DMS53 treated with DMSO at 0.1 percent for 48 hours (cell line): ENCODE results near the gene TBCD.
A peak's percentile ranks its signal among the peaks of the same experiment; 100 is the strongest.

Source experiments
- DNase-seq: peaks from one replicate; lab custom pipeline; 2025; ENCODE audit not compliant: unreplicated experiment; lab: John Stamatoyannopoulos, UW

Gene TBCD

DNA sequence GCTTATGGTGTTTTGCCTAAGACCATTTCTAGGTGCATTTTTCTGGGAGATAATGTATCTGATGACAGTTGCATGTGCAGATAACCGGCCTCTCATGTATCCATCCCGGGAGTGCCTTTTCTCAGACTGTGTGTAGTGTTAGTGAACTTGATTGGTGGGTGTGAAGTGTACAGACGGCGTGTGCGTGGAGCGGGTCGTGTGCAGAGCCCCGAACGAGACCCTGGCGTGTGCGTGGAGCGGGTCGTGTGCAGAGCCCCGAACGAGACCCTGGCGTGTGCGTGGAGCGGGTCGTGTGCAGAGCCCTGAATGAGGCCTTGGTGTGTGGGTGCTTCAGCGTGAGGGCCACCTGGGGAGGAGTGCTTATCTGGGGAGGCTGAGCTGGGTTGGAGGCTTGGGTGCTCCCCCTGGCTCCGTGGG is 116.9 kb downstream of the TBCD start:
- DNase-seq, result no peak

DNA sequence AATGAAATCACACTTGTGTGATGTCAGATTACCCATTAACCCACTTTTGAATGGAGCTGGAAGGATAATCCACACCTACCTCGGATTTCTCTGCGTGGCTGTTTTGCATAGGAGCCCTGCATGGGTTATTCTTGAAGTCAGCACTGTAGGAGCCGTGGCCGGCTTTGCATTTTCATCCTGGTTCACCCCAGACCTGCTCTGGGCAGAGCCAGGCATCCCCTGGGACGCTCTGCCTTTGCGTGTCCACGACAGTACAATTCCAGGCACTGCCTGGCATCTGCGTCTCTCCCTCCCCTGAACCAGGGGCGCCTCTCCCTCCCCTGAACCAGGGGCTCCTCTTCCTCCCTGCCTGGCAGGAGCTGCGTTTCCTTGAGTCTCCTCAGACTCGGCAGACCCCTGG is 117.7 kb downstream of the TBCD start:
- no peak for DNase-seq

DNA sequence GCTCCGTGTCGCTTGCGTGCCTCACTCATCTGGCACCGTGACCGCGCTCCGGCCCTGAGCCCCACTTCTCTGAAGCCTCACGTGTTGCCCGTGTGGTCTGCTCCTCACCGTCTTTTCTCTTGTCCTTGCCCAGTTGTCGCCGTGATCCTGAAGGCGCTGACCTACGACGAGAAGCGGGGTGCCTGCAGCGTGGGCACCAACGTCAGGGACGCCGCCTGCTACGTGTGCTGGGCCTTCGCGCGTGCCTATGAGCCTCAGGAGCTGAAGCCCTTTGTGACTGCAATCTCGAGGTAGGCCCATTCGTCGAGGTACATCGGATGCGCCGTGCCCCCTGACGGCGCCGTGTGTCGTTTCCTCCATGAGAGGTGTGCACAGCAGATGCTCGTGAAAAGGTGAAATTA is 118.2 kb downstream of the TBCD start:
- no peak for DNase-seq

DNA sequence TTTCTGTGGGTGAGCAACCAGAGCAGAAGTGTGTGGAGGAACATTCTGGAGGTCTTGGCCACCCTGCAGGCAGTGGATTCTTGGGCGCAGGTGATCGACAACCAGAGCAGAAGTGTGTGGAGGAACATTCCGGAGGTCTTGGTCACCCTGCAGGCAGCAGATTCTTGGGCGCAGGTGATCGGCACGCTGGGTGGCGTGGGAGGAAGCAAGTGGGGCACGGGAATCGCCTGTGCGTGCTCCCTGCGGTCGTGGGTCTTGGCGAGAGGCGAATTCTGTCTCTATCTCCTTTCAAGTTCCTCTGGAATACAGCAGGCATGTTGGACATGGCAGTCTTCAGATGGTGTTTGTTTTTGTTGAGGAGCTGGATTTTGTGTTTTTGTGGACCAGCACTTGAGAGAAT is 118.7 kb downstream of the TBCD start:
- DNase-seq, result no peak

DNA sequence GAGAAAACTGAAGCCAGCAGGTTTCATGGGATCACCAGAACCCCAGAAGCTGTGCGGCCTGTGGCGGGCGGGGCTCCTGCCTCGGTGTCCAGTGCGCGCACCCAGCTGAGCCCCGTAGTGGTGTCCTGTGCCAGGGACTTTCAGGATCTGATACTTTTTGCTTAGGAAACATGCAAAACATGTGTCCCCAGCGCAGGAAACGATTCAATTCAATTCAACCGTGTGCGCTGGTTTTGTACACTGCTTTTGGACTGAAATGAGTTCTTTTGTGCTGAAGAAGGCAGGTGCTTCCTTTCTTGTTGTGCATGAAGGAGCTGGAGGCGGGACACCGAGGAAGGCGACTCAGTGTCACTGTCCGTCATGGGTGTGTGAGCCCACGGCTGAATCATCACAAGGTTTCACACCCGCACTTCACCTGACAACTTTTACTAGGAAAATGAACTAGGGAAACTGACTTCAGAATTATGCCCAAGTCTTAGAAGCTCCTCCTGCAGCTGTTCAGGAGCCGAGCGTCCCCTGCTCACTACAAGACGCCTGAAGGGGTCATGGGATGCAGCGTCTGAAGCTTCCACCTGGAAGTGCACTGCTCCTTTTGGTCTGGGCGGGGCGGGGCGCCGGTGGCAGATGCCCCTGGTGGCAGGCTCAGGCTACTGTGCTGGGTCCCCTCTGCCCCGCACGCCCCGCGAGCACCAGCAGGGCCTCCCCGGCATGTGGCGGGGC is 119.4 kb downstream of the TBCD start:
- DNase-seq, result no peak

DNA sequence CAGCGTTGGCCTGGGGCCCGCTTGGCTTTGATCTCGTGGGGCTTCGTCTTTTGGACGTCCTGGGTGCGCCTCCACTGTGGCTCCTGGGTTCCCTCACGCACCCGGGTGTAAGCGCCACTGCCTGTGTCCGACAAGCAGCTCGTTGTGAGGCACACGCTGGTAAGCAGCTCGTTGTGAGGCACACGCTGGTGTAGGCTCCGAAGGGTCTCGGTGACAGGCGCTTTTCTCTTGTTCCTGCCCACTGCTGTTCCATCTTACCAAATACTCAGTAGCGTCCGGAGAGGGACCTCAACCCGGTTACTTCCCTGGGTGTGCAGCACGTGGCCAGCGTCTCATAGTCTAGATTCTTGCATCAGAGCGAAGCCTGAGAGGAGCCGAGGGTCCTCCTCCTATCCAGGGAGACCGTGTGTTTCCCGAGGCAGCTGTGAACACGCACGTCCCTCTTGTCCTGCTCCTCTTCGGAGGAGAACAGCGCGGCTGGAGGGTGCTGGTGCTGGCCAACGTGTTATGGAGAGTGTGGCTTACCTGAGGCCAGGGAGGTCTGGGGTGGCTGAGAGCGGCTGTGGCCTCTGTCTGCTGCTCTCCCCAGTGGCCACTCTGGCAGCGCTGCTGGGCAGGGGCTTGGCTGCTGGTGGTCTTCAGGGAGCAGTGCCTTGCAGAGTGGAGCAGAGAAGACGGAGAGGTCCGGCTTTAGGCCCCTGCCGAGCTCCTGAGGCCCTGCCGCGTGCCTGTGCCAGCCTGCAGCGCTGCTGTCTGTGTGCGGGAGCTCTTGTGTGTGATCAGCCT is 120.1 kb downstream of the TBCD start:
- no peak for DNase-seq

DNA sequence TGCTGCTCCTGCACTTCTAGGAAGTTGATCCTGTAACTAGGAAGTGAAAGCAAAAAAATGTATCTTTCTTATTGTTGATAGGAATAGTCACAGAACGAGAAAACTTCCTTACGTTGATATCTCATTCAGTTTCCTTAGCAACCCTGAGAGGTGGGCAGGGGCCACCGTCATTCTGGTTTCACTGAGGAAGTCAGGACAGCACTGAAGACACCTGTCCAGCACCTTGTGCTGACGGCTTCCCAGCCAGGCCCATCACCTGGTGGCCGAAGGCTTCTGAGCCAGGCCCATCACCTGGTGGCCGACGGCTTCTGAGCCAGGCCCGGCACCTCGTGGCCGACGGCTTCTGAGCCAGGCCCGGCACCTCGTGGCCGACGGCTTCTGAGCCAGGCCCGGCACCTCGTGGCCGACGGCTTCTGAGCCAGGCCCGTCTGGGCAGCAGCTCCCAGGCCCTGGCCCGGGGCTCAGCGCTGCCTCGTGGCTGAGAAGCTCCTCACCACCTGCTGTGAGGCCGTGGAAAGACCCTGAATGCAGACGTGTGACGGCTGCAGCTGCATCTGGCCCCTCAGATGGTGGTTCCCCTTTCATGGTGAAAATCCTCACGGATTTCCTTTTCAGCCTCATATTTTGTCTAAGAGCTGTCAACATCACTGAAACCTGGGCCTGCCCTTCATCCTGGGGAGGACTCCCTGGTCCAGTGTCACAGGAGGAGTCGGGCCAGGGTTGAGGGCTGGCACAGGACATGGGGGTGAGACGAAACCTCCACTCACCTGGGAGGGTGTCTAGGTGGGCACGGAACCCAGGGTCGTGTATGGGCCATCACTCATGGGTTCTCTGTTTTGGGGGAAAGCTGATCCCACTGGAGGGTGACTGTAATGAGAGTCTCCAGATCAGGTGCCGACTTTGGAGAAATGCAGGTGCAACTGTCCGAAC is 121.0 kb downstream of the TBCD start:
- no peak for DNase-seq

DNA sequence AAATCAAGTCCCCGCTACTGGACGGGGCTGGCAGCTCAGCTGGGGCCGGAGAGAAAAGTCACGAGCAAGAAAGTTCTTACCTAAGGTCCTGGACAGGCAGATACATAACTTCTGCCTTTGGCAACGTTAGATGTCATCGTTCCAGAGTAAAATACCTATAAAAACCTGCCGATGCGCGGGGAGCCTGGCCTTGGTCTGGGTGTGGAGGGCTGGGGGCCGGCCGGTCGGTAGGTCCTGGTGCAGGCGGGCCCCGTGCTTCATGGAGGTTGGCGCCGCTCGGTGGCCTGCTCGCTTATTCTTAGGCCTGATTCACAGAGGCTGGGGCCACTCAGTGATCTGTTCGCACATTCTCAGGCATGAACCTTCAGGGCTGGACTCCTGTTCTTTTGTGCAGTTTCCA is 121.7 kb downstream of the TBCD start:
- no peak for DNase-seq

DNA sequence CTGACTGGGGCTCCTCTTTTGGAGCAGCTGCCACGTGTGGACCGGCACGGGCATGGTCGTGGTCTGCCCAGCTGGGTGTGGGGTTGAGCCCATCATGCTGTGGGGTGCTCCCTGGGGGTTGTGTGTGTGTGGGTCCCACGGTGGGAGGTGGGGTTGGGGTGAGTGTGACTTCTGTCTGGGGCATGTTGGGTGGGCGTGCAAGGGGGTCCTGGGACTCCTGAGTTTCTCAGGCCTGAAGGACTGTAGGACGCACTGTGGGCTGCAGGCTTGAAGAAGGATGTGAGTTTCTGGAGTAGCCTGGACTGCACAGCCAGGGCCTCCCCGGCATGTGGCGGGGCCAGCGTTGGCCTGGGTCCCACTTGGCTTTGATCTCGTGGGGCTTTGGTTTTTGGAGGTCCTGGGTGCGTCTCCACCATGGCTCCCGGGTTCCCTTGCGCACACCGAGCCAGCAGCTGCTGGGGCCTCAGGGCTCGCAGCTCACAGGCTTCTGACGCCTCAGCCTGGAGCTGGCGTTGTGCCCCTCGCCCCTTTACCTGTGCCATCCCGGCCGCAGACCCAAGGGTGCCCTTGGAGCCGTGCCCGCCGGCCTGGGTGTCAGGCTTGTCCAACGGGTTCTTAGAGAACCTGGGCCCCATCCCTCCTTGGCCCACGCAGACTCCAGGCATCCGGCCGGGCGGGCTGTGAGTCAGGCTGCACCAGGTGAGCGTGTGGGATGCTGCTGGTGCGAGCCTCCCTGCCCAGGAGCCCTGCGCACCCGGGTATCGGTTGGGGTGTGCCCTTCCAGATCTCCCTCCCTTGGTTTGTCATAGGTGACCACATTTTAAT is 122.4 kb downstream of the TBCD start:
- DNase-seq, result no peak

DNA sequence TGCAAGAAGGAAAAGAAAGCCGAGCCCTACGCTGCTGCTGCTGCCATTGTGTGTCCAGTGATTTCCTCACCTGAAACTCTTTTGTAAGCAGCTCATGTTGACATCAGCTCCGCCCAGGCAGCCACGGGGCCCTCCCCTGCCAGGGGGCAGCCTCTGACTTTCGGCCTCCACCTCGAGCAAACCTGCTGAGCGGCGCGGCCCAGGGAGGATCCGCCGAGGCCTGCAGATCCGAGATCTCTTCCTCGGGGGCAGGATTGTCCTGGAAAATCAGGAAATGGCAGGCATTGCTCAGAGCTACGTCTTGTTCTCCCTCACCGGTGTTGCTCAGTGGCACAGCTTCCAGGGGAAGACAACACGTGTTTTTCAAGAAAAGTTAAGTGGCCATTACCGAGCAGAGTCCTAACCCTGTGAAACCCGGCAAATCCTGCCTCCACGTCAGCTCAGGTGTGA is 123.6 kb downstream of the TBCD start:
- DNase-seq, result no peak

DNA sequence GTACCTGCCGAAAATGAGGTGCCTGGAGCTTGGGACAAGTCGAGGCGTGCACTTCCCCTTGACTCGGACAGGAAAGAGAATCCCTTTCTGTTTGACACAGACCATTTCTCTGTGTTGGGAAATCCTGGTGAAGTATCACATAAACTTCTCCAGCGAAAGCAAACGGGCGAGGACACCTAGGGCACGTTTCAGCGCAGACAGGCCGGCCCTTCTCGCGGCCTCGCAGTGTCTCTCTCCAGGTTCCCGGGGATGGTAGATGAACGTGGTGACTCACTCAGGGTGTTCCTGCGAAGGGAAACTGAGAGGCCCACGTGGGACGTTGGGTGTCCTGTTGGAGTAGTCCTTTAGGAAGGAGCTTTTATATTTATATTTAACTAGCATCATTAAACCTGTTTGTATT is 124.3 kb downstream of the TBCD start:
- DNase-seq, result no peak

DNA sequence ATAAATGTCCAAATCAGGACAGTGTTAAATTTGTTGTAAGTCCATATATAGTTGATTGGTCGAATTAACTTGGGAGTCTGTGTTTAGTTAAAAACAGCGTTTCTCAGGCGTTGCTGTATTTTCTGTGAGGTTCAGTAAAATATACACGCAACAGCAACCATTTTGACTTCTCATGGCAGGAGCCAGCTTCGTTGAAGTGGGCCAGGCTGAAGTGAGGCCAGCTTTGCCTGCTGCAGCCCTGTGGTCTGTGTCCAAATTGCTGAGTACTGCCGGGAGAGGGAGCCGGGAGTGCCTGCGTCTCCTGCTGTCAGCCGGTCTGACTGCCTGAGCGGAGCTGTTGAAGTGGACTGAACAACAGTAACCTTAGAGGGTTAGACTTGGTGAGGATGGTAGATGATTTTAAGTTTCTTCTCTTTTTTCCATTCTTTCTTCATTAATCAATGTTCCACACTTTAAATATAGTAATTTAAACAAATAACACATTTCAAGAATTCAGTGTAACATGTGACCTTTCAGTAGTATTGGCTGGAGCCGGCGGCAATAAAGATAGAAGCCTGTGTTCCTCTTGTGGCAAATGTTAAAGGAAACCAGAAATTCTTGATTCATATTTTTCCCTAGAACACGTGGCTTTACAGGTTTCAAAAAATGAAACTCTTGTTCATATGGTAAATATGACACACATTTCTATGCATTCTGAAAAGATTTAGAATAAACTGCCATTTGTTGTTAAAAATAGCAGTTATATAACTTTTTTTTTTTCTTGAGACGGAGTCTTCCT is 124.9 kb downstream of the TBCD start:
- DNase-seq, result peak; percentile 11

DNA sequence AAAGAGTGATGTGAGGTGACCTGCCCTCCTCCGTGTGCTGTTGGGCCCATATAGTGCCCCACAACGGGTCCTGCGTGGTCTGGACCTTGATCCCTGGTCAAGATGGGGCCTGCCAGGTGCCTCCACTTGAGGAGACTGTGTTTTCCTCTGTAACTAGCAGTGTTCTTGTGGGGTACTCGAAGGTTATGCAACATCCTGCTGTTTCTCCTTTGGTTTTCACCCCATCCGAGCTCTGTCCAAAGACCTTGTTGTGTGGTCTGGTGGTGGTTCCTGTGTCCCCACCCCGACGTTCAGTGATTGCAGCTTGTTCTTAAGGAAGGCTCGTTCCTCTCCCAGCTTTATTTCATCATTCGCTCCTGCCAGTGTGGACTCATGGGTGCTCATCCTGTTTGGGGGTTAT is 126.7 kb downstream of the TBCD start:
- DNase-seq, result no peak

DNA sequence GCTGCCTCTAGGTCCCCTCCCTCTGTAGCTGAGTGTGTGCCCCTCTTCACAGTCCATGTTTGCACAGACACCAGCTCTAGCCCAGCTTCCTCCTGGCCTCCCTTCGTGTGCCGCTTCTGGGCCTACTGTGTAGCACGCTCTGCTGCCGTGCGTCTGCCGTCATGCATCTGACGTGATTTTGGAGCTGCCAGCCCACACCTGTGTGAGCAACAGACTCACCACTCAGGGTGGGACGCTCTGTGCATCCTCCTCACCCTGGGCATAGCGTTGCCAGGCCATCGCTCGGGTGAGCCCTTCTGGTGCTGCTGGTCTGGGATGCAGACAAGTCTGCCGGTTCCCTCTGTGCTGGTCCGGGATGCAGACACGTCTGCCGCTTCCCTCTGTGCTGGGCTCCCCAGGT is 127.4 kb downstream of the TBCD start:
- no peak for DNase-seq

DNA sequence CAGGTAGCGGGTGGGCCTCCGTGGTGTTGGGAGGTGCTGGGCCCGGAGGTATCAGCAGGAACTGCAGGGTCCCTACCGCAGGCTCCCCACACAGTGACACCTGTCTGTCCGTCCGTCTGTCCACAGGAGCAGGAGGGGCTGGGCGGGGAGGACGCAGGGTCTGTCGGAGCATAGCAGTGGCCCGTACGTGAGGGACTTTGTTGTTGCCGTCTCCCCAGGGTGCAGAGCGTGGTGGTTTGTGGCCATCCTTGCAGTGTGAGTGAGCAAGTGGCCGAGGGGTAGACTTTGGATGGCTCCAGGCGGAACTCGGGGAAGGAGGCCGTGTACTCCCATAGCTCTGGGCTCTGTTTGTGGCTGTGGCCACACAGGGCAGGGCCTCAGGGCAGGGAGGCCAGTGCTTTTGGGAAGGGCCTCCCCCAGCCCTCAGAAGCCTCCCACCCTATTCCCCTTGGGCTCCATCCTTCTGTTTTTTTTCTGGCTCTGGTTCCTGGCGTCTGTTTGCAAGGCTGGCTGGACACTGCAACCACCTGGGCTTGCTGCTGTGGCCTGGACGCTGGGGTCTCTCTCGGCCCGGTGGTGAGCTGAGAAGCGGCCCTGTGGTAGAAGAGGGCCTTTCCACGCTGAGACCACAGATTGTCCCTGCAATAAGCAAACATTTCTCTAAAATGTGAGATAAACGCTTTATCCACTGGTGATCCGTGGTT is 128.9 kb downstream of the TBCD start:
- no peak for DNase-seq

DNA sequence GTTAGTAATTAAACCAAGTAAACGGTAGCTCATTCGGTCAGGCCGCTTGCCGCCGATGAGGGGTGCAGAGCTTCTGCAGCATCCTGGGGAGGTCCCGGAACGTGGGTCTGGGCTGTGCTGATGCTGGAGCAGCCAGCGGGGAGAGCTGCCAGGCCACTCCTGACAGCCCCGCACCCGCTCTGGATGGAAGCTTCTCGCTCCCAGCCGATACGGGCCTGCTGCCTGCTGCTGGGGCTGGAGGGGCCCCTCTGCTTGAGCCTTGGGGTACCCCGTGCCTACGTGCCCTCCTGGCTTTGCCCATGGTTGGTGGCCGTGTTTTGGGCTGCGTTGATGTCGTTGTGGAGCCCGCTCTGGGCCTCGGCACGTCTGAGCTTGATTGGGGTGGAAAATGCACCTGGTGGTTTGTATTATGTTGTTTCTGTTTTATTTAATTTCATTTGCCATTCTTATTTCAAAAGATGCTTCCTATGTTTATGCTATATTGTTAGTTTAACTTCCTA is 129.5 kb downstream of the TBCD start:
- DNase-seq, result no peak

DNA sequence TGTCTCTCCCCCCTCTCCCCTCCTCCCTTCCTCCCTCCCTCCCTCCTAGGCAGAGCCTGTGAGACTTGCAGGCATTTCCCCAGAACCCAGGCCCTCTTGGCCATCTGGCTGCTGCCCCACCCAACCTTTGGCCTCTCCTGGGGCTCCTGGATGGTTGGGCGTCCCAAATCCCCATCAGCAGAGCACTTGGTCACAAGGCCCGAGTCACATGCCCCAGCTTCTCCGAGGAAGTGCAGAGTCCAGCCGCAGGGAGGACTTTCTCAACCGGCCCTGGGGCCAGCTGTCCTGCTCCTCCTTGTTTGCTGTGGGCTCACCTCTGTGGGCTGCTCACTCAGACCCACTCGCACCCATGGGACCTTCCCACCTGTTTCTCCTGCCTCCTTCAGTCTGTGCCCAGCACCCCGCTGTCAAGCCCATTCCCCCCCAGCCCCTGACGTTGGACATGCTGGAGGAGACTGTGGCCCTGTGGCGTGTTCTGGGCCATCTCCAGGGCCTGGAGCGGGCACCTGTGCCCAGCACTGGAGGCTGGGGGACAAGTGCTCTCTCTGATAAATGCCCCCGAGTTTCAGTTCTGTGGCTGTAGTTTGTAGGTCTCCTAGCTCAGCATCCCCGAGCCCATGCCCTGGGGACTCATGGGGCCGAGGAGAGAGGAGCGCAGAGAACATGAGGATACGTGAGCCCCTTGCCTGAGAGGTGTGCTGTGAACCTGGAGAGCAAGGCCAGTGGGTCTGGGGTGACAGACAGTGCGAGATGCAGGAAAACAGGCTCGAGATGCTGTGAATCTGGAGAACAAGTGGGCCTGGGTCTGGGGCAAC is 130.2 kb downstream of the TBCD start:
- DNase-seq, result no peak

DNA sequence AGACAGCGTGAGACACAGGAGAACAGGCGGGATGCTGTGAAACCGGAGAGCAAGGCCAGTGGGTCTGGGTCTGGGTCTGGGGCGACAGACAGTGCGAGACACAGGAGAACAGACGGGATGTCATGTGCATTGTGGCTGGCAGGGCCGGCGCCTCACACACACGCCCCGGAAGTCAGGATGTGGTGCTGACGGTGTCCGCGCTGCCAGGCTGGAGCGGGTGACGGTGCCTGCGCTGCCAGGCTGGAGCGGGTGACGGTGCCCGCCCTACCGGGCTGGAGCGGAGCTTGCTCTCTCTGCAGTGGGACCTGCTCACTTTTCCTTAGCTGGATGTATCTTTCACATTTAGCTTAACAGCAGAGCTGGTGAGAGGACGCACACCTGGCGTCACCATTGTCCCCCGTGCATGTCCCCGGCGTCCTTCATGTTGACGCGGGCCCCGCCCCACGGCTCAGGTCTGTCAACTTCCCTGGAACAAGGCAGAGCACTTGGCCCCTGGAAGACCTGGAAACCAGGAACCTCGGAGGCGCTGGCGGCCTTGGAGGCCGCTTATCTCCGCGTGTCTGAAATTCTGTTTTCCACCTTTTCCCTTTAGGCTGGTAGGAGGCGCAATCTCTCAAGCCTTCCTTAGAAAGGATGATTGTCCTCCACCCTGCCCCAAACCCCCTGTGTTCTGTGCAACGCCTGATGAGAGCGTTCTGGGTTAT is 131.0 kb downstream of the TBCD start:
- DNase-seq, result peak; percentile 66
